HUES6 (cell line): ENCODE results near the gene ARHGAP24.
"Not testable (repeated sequence)": the region's sequence is repeated elsewhere in the genome, so short reads cannot be mapped to it uniquely, and the experiment has no call there.

Experiments used
- H3K27ac ChIP-seq: 2 replicates; pipeline ENCODE4 v1.7.0; 2013; ENCODE audit warnings: low read depth, mild to moderate bottlenecking, low read length, inconsistent platforms
- H3K27me3 ChIP-seq: 2 replicates; pipeline ENCODE4 v1.6.1; 2013; ENCODE audit warnings: low read length; ENCODE audit not compliant: control insufficient read depth, insufficient read depth
- H3K36me3 ChIP-seq: 2 replicates; pipeline ENCODE4 v1.6.1; 2013; ENCODE audit warnings: low read length; ENCODE audit not compliant: control insufficient read depth, insufficient read depth
- H3K4me1 ChIP-seq: 2 replicates; pipeline ENCODE4 v1.6.1; 2013; ENCODE audit warnings: low read length; ENCODE audit not compliant: control insufficient read depth, insufficient read depth
- H3K4me3 ChIP-seq: 2 replicates; pipeline ENCODE4 v1.5.1; 2013; ENCODE audit warnings: low read depth, low read length
- H3K9ac ChIP-seq: one replicate; pipeline ENCODE4 v1.6.1; 2013; ENCODE audit warnings: mild to moderate bottlenecking, low read length
- H3K9me3 ChIP-seq: 2 replicates; pipeline ENCODE4 v1.6.1; 2013; ENCODE audit warnings: low read depth, low read length; ENCODE audit not compliant: control insufficient read depth, insufficient read depth

Gene ARHGAP24

DNA sequence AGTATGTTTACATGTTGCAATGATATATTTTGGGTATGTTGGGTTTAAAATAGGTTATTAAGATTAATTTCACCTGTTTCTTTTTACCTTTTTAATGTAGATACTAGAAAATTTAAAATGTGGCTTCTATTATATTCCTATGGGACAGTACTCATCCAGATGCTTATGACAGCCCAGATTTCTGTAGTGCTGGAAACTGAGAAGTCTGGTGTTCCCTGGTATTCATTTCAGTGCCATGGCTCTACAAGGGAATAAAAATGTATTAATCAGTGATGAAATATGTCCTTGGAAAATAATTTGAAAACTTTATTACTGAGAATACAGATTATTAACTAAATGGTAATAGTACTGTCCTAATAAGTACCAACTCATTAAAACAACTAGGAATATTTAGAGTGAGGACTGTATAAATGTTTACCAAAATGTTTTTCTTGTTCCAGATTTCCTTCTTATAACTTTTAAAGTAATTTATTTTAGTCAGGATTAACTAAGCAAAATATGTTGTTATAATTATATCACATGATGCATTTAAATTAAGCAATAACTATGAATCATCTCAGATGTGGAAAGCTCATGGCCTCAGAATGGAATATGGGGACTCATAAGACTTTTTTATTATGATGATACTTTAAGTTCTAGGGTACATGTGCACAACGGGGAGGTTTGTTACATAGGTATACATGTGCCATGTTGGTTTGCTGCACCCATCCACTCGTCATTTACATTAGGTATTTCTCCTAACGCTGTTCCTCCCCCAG lies 25.3 kb downstream of the ARHGAP24 start:
- Histone ChIP-seq H3K27me3 (no peaks in the 10 kb centered on the region), H3K9ac (no peak overlapping the region), H3K4me1 (no peaks in the 10 kb centered on the region), H3K4me3 (no peak overlapping the region), H3K9me3 (no peaks in the 10 kb centered on the region), H3K27ac (no peak overlapping the region), H3K36me3 (no peaks in the 10 kb centered on the region)

DNA sequence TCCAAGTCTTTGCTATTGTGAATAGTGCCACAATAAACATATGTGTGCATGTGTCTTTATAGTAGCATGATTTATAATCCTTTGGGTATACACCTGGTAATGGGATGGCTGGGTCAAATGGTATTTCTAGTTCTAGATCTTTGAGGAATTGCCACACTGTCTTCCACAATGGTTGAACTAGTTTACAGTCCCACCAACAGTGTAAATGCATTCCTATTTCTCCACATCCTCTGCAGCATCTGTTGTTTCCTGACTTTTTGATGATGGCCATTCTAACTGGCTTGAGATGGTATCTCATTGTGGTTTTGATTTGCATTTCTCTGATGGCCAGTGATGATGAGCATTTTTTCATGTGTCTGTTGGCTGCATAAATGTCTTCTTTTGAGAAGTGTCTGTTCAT lies 26.2 kb downstream of the ARHGAP24 start:
- H3K9me3 ChIP-seq, H3K4me1 ChIP-seq, H3K36me3 ChIP-seq, H3K9ac ChIP-seq, H3K27me3 ChIP-seq, H3K4me3 ChIP-seq, H3K27ac ChIP-seq: not testable (repeated sequence)

DNA sequence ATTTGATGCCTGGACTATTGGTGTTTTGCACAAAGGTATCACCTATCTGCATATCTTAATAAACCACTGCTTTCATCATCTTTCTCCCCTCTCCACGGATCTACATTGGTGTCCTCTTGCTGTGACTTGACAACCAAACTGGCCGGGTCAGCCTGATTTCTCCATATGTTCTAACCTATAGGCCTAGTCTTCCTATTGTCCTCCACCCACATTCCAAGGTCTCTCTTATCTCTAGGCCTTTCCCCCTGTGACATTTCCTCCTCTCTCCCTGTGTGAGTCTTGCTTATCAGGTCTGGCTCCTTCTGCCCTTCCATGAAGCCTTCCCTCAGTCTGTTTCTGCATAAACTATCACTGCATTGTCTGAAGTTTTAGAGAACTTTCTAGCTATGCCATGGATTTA lies 33.7 kb downstream of the ARHGAP24 start:
- Histone ChIP-seq H3K4me3 (no peak overlapping the region), H3K36me3 (no peaks in the 10 kb centered on the region), H3K27me3 (no peaks in the 10 kb centered on the region), H3K4me1 (no peaks in the 10 kb centered on the region; the same call in 1 of the 2 replicates), H3K9ac (no peak overlapping the region), H3K27ac (no peak overlapping the region), H3K9me3 (peaks cover 2% of the 10 kb centered on the region; the same call in 1 of the 2 replicates)

DNA sequence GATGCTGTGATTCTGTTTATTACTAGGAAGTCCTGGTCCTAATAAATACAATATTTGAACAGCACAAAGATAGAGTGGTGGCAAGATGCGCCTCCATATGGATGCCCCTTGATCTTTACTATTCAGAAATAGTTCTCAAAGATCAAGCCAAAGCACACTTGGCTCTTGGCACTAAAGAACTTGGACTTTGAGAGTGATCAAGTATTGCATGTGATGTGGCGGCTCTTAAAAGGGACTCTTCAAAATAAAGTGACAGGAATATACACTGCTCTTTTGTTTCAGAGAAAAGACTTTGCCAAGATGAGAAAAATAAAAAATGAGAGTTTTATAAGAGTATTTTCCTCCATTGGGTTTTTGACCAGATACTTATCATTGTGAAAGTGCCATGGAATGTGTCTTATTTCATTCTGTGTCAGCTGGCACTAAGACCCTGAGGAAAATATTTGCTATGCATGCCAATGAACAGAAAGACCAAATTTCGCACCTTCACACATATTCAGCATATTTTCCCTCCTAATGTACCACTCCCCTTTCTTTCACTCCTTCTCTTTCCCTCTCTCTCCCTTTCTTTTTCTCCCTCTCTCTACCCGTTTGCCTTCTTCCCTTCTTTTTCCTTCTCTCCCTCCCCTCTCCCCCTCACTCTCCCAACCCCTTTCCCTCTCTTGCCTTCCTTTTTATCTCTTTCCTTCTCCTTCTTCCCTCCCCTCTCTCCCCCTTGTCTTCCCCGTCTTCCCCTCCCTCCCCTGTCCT lies 35.1 kb downstream of the ARHGAP24 start:
- no peaks in the 10 kb centered on the region for H3K36me3 ChIP-seq
- H3K27ac ChIP-seq, result no peak overlapping the region
- H3K9me3 ChIP-seq, result peaks cover 2% of the 10 kb centered on the region; the same call in 1 of the 2 replicates
- no peak overlapping the region; the same call in 1 of the 2 replicates for H3K4me3 ChIP-seq
- no peak overlapping the region for H3K9ac ChIP-seq
- H3K27me3 ChIP-seq, result no peaks in the 10 kb centered on the region
- no peaks in the 10 kb centered on the region; the same call in 1 of the 2 replicates for H3K4me1 ChIP-seq

DNA sequence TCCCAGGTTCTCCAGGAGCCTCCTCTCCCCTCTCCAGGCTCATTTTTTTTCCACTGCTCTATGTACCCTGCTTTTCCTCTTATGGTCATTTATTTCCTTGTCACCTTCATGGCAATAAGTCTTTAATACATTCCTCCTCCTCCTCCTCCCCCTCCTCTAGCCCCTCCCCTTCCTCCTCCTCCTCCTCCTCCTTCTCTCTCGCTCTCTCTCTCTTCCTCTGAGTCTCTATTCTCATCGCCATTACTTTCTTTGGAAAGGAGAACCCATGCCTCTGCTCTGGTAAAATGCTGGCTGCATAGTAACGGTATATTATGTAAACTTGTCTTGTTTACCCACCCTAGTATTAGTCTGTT lies 35.7 kb downstream of the ARHGAP24 start:
- H3K27me3 ChIP-seq, result no peaks in the 10 kb centered on the region
- no peak overlapping the region for H3K4me3 ChIP-seq
- peaks cover 2% of the 10 kb centered on the region; the same call in 1 of the 2 replicates for H3K9me3 ChIP-seq
- no peaks in the 10 kb centered on the region; the same call in 1 of the 2 replicates for H3K4me1 ChIP-seq
- H3K9ac ChIP-seq, result no peak overlapping the region
- no peaks in the 10 kb centered on the region for H3K36me3 ChIP-seq
- no peak overlapping the region for H3K27ac ChIP-seq

DNA sequence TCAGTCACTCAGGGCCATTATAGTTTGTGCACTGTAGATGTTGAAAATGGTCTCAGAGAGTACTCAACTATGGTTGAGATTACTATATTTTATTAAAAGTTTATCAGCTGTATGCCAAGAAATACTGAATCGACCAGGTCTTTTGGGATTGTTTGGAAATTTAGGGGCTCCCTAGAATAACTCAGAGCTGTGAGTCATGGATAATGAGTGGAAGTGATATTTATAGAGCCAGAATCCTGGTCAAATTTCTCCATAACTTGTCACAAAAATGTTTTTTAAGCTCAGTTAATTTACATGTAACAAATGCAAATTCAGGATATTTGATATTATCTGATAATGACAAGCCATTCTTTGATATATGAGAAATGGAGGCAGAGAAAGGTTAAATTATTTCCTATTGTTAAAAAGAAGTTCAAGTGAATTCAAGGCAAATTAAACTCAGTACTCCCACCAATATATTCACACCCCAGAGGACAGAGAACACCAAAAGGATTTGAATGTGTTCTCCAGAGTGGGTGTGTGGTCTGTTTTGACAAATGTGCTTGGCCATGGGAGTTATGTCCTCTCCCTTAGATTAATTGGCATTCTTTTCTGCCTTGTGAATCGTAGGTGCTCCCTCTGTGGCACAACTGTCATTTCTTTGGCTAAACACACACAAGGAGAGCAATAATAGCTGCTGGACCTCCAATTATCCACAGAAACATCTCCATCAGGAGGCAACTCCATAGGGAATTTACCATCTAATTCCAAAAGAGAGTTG lies 37.7 kb downstream of the ARHGAP24 start:
- Histone ChIP-seq H3K27me3 (no peaks in the 10 kb centered on the region), H3K4me1 (no peaks in the 10 kb centered on the region; the same call in 1 of the 2 replicates), H3K4me3 (no peak overlapping the region), H3K9ac (no peak overlapping the region), H3K36me3 (no peaks in the 10 kb centered on the region), H3K9me3 (no peaks in the 10 kb centered on the region), H3K27ac (no peak overlapping the region)

DNA sequence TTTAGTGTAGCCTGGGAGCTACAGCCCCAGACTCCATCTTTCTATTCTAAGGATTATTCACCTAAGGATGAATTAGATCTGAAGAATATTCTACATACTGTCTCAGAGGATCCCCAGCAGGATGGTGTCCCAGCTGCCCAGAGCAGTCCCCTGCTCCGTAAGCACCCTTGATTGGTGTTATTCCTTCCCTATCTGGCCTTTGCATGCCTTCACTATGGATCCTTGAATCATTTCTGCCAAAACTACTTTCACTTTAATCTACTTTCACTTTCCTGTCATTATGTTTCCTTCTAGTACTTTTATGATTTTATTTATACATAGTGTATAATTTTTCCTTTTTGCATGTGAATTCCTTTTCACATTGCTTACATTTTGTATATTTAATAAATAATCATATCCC lies 39.2 kb downstream of the ARHGAP24 start:
- Histone ChIP-seq H3K4me3 (no peak overlapping the region), H3K36me3 (no peaks in the 10 kb centered on the region), H3K9ac (no peak overlapping the region), H3K4me1 (no peaks in the 10 kb centered on the region; the same call in 1 of the 2 replicates), H3K9me3 (no peaks in the 10 kb centered on the region), H3K27ac (no peak overlapping the region), H3K27me3 (no peaks in the 10 kb centered on the region)

DNA sequence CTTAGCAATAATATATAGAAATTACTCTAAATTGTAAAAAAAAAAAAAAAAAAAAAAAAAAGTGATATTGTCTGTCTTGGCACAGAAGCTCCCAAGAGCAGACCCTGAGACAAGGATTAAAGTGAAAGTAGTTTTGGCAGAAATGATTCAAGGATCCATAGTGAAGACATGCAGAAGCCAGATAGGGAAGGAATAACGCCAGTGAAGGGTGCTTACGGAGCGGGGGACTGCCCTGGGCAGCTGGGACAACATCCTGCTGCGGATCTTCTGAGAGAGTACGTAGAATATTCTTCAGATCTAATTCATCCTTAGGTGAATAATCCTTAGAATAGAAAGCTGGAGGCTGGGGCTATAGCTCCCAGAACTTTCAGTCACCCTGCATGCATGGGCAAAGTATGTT lies 39.8 kb downstream of the ARHGAP24 start:
- Histone ChIP-seq H3K4me3 (no peak overlapping the region), H3K27me3 (no peaks in the 10 kb centered on the region), H3K36me3 (no peaks in the 10 kb centered on the region), H3K4me1 (no peaks in the 10 kb centered on the region; the same call in 1 of the 2 replicates), H3K9ac (no peak overlapping the region), H3K9me3 (no peaks in the 10 kb centered on the region), H3K27ac (no peak overlapping the region)

DNA sequence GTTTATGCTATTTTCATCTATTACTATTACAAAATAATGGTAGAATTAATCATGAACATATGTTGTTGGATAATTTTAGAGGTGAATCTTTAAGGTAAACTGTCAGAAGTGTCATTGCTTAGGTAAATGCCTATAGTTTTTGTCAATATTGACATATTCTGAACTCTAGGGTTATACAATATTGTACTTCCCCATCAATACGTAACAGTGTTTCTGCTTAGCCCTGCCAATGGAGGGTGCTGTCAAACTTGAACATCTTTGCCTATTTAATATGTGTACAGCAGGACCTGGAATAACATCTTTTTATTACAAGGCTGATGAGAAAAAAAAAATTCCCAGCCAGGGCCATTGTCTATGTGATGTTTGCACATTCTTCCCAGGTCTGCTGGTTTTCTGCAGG lies 40.8 kb downstream of the ARHGAP24 start:
- H3K4me3 ChIP-seq, result no peak overlapping the region
- no peaks in the 10 kb centered on the region for H3K9me3 ChIP-seq
- H3K4me1 ChIP-seq, result no peaks in the 10 kb centered on the region
- no peak overlapping the region for H3K27ac ChIP-seq
- H3K9ac ChIP-seq, result no peak overlapping the region
- no peaks in the 10 kb centered on the region for H3K27me3 ChIP-seq
- no peaks in the 10 kb centered on the region for H3K36me3 ChIP-seq

DNA sequence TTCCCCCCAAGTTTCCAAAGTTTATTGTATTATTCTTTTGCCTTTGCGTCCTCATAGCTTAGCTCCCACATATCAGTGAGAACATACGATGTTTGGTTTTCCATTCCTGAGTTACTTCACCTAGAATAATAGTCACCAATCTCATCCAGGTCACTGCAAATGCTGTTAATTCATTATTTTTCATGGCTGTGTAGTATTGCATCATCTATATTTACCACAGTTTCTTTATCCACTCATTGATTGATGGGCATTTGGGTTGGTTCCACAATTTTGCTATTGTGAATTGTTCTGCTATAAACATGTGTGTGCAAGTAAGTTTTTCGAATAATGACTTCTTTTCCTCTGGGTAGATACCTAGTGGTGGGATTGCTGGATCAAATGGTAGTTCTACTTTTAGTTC lies 43.6 kb downstream of the ARHGAP24 start:
- H3K27ac ChIP-seq, H3K27me3 ChIP-seq, H3K4me3 ChIP-seq, H3K4me1 ChIP-seq, H3K9ac ChIP-seq, H3K9me3 ChIP-seq, H3K36me3 ChIP-seq: not testable (repeated sequence)
